ENCODE measurements around the gene KCNRG.
A peak's percentile ranks its signal among the peaks of the same experiment; 100 is the strongest.

DNA sequence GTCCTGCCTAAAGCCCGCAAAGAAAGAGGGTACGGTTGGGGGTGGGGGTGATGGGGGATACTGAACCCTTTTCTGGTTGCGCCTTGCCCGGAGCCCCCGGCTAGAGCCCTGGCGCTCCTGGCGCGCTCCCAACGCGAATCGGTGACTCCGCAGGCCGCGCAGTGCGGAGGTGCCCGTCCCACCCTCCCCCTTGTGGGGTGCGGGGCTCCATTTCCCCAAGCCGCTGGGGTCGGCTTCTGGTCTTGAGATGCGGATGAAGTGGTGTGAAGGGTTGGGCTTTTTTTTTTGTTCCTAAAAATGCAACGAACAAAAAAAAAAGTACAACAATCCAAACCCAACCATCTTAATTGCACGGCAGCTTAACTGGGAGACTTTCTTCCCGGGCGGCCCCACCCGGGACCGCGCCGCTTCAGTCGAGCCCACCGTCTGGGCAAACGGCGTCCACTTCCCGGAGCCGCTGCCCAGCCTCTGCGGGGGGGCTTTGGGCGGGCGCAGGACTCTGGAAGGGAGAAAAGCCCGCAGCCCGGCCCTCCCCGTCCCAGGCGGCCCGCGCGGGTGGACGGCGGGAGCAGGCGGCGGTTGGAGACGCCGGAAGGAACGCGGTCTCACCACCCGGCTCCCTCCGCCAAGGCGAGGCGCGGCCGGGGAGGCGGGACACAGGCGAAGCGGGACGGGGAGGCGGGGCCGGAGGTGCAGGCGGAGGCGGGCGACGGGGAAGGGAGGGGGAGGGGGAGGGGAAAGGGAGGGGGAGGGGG lies 18.9 kb upstream of the KCNRG start:
- TF ChIP-seq, protein P1, sequence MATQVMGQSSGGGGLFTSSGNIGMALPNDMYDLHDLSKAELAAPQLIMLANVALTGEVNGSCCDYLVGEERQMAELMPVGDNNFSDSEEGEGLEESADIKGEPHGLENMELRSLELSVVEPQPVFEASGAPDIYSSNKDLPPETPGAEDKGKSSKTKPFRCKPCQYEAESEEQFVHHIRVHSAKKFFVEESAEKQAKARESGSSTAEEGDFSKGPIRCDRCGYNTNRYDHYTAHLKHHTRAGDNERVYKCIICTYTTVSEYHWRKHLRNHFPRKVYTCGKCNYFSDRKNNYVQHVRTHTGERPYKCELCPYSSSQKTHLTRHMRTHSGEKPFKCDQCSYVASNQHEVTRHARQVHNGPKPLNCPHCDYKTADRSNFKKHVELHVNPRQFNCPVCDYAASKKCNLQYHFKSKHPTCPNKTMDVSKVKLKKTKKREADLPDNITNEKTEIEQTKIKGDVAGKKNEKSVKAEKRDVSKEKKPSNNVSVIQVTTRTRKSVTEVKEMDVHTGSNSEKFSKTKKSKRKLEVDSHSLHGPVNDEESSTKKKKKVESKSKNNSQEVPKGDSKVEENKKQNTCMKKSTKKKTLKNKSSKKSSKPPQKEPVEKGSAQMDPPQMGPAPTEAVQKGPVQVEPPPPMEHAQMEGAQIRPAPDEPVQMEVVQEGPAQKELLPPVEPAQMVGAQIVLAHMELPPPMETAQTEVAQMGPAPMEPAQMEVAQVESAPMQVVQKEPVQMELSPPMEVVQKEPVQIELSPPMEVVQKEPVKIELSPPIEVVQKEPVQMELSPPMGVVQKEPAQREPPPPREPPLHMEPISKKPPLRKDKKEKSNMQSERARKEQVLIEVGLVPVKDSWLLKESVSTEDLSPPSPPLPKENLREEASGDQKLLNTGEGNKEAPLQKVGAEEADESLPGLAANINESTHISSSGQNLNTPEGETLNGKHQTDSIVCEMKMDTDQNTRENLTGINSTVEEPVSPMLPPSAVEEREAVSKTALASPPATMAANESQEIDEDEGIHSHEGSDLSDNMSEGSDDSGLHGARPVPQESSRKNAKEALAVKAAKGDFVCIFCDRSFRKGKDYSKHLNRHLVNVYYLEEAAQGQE (IDR thresholded peaks at IDR 0.05; ENCODE audit: low read depth): no peak
- TF ChIP-seq TEAD4 (IDR thresholded peaks at IDR 0.05) (no peak), EP300 (IDR thresholded peaks at IDR 0.05; ENCODE audit: borderline replicate concordance) (no peak), TAF1 (IDR thresholded peaks at IDR 0.05; ENCODE audit: low read depth) (peak; percentile 55)
- TF ChIP-seq, protein P2, sequence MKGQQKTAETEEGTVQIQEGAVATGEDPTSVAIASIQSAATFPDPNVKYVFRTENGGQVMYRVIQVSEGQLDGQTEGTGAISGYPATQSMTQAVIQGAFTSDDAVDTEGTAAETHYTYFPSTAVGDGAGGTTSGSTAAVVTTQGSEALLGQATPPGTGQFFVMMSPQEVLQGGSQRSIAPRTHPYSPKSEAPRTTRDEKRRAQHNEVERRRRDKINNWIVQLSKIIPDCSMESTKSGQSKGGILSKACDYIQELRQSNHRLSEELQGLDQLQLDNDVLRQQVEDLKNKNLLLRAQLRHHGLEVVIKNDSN (IDR thresholded peaks at IDR 0.05): no peak
